Skin epidermis (tissue), 12 donors: ENCODE data around the gene POU3F1.
A peak's percentile ranks its signal among the peaks of the same experiment; 100 is the strongest.

Source experiments
- H3K27ac ChIP-seq, 21 experiments: fragments of 200-600 bp; sonication (generic) in 11 of 21; one replicate each; pipeline ENCODE4 v1.5.0; 2020; ENCODE audit warnings: mild to moderate bottlenecking in 3 of 21, inconsistent platforms in 2 of 21, moderate library complexity in 2 of 21
- H3K4me3 ChIP-seq, 7 experiments: fragments of 200-600 bp; sonication (generic) in 2 of 7; one replicate each; pipeline ENCODE4 v1.5.0; 2020; ENCODE audit warnings: inconsistent platforms in 2 of 7, mild to moderate bottlenecking in 2 of 7, moderate library complexity in 1 of 7

Gene POU3F1

DNA sequence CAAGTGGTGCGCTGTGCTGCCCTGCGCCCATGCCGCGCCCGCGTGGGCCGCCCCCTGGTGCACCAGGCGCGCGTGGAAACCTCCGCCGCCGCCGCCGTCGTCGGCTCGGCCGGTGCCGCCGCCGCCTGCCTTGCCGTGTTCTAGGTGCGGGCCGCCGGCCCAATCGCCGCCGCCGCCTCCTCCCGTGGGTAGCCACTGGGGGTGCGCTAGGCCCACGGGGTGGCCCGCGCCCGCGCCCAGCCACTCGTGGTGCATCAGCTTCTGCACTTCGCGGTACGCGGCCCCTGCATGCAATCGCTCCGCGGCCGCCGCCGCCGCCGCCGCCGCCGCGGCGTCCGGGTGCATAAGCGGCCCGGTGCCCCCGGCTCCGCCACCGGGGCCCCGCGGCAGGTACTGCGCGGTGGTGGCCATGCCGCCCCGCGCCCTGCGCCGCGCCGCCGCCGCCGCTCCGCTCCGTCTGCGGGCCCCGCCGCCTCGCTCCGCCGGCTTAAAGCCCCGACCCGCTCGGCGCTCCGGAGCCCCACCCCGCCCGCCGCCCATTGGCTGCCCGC, at the start of gene POU3F1:
Gene POU3F1 (minus strand): TSS at position 461 of the 551 bp plus-strand sequence. CDS start 50 bp downstream, at position 411.
- Histone ChIP-seq H3K27ac (peak within 1 kb of the TSS in 20 of 21 experiments; percentile 2 to 83 (median 66)), H3K4me3 (peak within 1 kb of the TSS; percentile 40 to 72 (median 58))

GRCh38 chr1:38095454-38095931, 48.9 kb upstream of the POU3F1 start:
- H3K27ac ChIP-seq = no peak overlapping the region

GRCh38 chr1:38094711-38095290, 48.2 kb upstream of the POU3F1 start:
- H3K27ac ChIP-seq = no peak overlapping the region
- no peak overlapping the region for H3K4me3 ChIP-seq

More at GRCh38 chr1:38095454-38095931, 48.9 kb upstream of the POU3F1 start:
- H3K4me3 ChIP-seq = no peak overlapping the region

DNA sequence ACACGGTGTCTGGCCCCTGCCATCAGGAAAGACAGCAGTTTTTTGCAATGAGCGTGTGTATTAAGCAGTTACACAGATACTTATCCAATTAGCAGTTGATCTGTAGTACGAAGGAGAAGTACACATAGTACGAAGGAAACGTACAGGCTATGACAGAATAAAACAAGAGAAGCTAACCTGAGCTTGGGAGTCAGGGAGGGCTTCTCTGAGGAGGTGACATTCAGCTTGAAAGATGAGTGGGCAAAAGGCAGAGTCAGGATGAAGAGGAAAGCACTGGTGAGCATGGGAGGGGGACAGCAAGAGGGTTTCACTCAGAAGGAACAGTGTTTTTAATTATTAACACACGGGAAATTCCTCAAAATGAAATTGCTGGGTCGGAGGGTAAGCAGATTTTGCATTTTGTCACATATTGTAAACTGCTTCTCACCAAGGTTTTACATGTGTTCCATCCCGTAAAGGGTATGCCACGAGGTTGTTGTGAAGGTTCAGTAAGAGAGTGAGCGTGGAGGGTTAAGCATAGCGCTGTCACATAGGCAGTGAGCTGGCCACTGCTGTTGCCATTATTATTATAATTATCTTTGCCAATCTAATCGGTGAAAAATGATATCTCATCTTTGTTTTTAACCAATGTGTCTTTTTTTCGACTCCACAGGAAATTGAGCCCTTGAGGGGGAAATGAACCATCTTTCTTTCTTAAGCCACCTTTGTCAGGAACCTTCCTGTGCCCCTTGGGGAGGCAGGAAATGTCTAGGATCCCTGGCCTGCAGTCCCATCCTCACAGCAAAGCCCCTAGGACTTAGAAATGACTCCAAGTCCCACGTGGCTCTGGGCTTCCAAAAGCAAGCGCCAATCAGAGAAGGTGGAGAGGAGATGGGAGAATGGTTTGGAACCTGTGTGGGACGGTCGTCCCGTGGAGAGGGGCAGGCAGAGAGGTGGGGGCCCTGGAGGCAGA, 47.3 kb upstream of the POU3F1 start:
- H3K4me3 ChIP-seq = no peak overlapping the region
- no peak overlapping the region for H3K27ac ChIP-seq

DNA sequence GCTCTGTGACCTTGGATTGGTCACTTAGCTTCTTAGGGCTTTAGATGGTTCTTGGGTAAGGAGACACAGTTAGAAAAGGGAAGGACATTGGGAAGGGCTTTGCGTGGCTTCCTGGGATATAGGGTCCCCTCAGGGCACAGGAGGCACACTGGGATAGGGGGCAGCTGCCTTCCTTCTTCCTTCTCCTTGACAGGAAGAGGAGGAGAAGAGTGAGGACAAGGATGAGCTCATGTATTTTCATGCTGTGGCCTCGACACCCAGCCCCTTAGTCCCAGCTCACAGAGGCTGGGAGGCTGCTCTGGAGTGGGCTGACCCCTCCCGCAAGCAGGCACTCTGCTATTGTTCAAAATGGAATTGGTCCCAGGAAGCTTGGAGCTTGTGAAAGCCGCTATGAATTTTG, 45.7 kb upstream of the POU3F1 start:
- no peak overlapping the region for H3K4me3 ChIP-seq
- H3K27ac ChIP-seq = no peak overlapping the region

DNA sequence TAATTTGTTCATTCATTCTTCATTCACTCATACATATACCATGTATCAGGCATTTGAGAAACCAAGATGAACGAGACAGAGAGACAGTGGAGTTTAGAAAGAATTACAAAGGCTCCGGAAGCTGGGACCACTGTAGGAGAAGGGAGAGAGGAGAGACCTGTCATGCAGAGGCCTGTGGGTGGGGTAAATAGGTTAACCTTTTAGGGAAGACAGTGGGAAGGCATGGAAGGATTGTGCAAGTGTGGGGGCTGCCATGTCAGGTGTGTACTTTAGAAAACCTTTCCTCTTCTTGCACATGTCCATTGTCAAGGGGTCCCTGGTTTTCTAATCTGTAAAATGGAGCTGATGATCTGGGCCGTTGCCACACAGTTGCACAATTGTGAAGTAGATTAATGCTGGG, 44.2 kb upstream of the POU3F1 start:
- no peak overlapping the region for H3K4me3 ChIP-seq

DNA sequence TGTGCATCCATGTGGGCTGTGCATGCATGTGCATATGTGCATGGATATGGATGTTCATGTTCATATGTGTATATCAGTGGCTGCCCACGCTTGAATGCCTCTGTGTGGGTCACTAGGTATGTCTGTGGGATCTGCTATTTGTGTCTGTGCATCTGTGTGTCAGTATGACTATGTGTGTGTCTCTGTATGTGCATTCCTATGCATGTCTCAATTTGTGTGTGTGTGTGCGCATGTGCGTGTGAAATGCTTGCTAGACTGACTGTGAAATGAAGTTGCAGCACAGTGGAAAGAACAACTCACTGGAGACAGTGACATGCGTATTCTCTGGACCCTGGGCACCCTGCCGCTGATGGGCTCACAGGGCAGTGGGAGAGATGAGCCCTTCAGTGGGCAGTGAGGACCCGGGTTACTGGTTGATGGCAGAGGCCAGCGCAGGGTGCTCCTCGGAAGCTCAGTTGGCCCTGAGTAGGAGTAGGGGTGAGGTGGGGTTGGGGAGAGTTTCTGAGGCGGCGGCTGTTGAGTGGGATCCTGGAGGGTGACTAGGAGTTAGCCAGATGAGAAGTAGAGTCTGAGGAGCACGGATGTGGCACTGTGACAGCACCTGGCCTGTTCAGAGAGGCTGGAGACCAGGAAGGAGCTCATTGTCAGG, 43.2 kb upstream of the POU3F1 start:
- Histone ChIP-seq H3K27ac (no peak overlapping the region), H3K4me3 (no peak overlapping the region)

More for the DNA sequence above, 44.2 kb upstream of the POU3F1 start:
- H3K27ac ChIP-seq = no peak overlapping the region

DNA sequence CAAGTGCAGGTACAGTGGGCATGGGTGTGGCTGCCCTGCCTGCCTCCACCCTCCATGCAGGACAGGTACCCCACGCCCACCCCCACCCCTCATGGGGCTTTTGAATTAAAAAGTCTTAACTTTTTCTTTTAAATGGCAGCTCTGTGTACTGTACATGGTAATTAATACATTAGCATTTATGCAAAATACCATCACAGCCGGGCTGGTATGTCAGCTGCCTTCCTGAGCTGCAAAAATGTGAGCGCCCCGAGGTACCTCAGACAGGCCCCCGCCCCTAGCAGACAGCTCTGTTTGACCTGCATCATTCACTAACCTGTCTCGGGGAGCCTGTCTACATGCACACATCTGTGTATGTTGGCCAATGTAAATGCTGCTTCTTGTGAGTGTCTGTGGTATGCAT, 42.2 kb upstream of the POU3F1 start:
- H3K4me3 ChIP-seq = no peak overlapping the region
- no peak overlapping the region for H3K27ac ChIP-seq

- no peak overlapping the region for H3K27ac ChIP-seq
- H3K4me3 ChIP-seq = no peak overlapping the region
Measured at GRCh38 chr1:38088366-38088765, 41.8 kb upstream of the POU3F1 start.

- Histone ChIP-seq H3K27ac (no peak overlapping the region), H3K4me3 (no peak overlapping the region)
Measured at GRCh38 chr1:38087676-38088075, 41.1 kb upstream of the POU3F1 start.

DNA sequence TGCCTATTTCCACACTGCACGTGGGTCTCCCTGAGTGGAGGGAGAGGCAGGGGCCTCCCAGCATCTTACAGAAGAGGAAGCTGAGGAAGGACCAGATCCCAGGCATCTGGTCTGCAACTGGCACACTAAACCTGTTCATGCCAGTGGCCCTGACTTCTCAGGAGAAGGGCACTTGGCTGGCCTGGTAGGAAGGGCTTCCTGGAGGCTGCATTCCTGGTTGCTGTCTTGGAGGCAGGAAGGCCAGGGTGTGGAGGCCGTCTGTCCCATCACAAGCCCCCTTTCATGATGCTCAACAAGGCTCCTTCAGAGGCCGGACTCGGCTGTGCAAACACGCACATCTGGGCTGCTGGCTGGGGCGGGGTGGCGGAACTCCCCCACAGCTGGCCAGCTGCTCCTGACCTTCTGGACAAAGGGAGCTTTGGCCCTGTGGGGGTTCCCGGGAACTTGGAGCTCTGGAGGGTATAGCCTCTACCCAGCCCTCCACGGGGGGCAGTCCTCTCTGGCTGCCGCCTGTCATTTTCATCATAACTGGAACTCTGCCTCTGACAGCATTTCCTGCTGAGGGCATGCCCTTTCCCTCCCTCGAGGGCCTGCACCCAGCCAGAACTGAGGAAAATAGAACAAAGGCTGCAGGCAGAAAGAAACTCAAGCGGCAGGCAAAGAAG, 39.2 kb upstream of the POU3F1 start:
- H3K27ac ChIP-seq = no peak overlapping the region
- no peak overlapping the region for H3K4me3 ChIP-seq

DNA sequence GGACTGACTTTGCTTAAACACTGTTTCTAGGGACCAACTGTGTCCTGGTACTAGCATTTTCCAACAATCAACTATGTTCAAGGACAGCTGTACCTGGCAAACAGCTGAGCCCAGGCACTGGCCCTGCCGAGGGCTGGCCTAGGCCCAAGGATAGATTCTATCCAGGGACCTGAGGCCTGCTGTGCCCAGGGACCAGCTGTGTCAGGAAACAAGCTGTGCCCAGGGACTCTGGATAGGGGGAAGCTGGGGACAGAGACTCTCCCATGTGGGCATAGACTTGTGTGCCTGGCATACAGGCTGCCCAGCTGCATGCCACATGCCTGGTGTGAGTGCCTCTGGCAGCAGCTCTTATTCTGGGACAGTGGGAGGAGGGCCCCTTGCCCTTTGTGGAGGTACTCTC, 38.1 kb upstream of the POU3F1 start:
- Histone ChIP-seq H3K4me3 (no peak overlapping the region), H3K27ac (peak overlapping the region in 4 of 21 experiments; percentile 1 to 51 (median 38))

DNA sequence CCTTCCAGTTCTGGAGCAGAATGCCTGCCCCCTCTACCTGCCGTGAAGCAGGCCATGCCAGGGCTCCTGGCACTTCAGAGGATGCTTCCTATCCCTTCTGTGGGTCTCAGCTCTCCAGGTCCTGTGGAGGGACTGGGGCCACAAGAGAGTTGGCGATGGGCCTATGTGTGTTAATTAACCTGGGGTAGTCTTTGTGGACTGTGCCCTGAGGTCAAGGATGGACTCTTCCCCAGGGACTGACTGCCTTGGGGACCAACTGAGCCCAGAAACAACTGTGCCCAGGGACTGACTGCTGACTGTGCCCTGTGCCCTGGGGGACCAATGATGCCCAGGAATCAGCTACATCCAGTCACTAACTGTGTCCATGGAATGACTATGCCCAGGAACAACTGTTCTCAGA, 37.5 kb upstream of the POU3F1 start:
- Histone ChIP-seq H3K27ac (peak overlapping the region in 1 of 21 experiments; percentile 1), H3K4me3 (no peak overlapping the region)

DNA sequence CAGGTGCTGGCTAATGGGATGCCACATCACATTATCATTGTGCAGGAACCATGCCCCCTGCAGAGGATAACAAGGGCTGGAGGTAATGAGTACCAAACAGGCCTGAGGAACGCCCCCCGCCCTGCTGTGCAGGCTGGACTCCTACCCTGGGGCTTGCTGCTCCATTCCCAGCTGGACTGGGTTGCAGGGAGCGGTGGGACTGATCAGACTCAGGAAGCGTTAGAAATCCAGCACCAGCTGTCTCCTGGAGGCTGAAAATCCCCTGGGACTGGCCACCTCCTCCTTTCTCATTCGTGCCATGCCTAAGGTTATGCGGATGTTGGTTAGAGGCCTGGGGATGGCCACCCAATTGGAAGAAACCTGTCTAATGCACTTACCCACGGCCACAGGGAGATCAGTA, 36.9 kb upstream of the POU3F1 start:
- peak overlapping the region in 1 of 21 experiments; percentile 1 for H3K27ac ChIP-seq
- peak overlapping the region in 1 of 7 experiments; percentile 15 for H3K4me3 ChIP-seq

DNA sequence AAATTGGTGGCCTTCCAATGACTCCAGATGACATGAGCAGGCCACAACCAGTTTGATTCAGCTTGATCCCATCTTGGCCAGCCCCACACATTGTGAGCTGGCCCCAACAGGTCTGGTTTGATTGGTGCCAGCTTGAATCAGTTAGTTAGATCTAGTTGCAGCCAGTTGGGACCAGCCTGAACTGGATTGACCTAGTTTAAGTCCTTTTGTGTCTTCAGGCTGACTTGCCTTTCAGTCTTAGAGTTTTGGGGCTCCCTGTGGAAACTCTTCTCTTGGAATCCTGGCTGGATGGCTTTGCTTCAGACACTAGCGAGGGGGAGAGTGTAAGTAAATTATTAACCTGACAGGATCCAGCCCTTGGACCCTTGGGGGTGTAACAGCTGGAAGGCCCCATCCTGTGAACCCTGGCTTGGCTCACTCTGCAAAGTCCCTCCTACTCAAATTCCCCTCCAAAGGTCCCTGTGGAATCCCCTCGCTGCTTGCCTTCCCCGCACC, 36.2 kb upstream of the POU3F1 start:
- Histone ChIP-seq H3K4me3 (no peak overlapping the region), H3K27ac (peak overlapping the region in 3 of 21 experiments; percentile 18 to 38 (median 19))

GRCh38 chr1:38079019-38079418, 32.4 kb upstream of the POU3F1 start:
- Histone ChIP-seq H3K4me3 (no peak overlapping the region), H3K27ac (no peak overlapping the region)

DNA sequence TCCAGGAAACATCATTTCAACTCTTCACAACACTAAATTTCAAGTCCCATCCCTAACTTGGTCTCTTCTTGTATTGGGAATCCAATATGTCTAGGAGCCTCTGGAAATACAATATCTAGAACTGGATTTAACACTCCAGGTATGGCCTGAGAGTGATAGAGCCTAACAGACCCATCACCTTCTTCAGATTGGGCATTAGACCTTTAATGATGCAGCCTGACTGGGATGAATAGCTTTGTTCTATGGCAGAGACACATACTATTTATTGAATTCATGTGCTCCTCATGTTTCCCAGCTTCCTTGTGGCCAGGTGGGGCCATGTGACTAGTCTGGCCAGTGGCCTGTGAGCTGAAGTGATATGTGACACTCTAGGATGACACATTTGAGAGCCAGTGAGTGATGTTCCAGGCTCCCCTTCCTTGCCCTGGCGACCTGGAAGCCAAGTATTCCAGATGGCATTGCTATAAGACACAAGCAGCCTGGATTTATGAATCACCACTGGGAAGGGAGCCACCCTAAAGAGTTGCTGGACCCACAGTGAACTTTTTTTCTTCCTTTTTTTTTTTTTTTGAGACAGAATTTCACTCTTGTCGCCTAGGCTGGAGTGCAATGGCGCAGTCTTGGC, 31.0 kb upstream of the POU3F1 start:
- H3K27ac ChIP-seq = no peak overlapping the region

GRCh38 chr1:38076455-38076854, 29.9 kb upstream of the POU3F1 start:
- H3K27ac ChIP-seq = no peak overlapping the region
- no peak overlapping the region for H3K4me3 ChIP-seq

More for the DNA sequence above, 31.0 kb upstream of the POU3F1 start:
- H3K4me3 ChIP-seq = no peak overlapping the region

DNA sequence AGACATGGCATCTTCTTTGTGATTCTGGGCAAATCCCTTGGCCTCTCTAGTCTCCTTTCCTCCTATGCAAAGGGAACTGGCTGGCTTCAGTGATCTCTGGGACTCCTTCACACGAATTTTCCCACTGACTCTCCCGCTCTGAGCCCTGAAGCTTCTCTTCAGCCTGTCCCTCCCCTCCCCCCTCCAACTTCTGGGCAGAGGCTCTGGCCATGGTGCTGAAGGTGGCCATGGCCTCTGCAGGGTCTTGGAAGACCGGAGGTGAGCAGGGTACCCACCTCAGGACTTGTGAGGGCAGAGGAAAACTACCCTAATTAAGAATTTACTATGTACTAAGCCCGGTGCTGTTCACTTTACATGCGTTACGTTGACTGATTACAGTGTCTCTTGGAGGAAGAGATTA, 29.4 kb upstream of the POU3F1 start:
- no peak overlapping the region for H3K27ac ChIP-seq
- H3K4me3 ChIP-seq = no peak overlapping the region
